GM12801 (cell line): ENCODE measurements around the gene PIGBOS1.

Experiments used
- CTCF ChIP-seq: IDR thresholded peaks from one replicate; pipeline ENCODE4 v1.5.1; 2011; ENCODE audit warnings: control low read depth; ENCODE audit not compliant: insufficient read length; ENCODE audit errors: extremely low read depth

PIGBOS1 gene

GRCh38 chr15:55282284-55282833 lies 36.6 kb downstream of the PIGBOS1 start:
- no peak for TF ChIP-seq CTCF

- no peak for TF ChIP-seq CTCF
Observed at GRCh38 chr15:55281517-55282228, 37.2 kb downstream of the PIGBOS1 start.

- no peak for TF ChIP-seq CTCF
Observed at GRCh38 chr15:55279746-55280351, 39.1 kb downstream of the PIGBOS1 start.

- no peak for TF ChIP-seq CTCF
Observed at GRCh38 chr15:55279100-55279745, 39.7 kb downstream of the PIGBOS1 start.

GRCh38 chr15:55277715-55278114 lies 41.2 kb downstream of the PIGBOS1 start:
- no peak for TF ChIP-seq CTCF

GRCh38 chr15:55277116-55277564 lies 41.8 kb downstream of the PIGBOS1 start:
- no peak for TF ChIP-seq CTCF

- TF ChIP-seq CTCF = no peak
Observed at GRCh38 chr15:55276324-55276723, 42.6 kb downstream of the PIGBOS1 start.
